Fibroblast of lung (primary cell): Measurements from ENCODE around the gene HLA-B.

Source experiments
- CTCF ChIP-seq, 2 donors: IDR thresholded peaks in 1 of 2; conservative IDR thresholded peaks in 1 of 2; 1 replicate in 1 of 2; 2 replicates in 1 of 2; pipeline ENCODE4 v1.5.1; 2011 to 2012; ENCODE audit warnings: low read length in 2 of 2, control low read depth in 1 of 2, inconsistent platforms in 1 of 2, low read depth in 1 of 2, mild to moderate bottlenecking in 1 of 2
- EZH2 ChIP-seq: IDR thresholded peaks from 2 replicates; pipeline ENCODE4 v1.5.1; 2012; ENCODE audit warnings: low read length, control low read depth, mild to moderate bottlenecking; ENCODE audit errors: missing control alignments

GRCh38 chr6:31377029-31377428 lies 20.1 kb upstream of the HLA-B start:
- no peak for TF ChIP-seq CTCF (conservative IDR thresholded peaks at IDR 0.05 in 1 of 2, IDR thresholded peaks at IDR 0.05 in 1 of 2; ENCODE audit: low read depth in 1 of 2, low read length in 2 of 2)
- no peak for TF ChIP-seq EZH2
